ENCODE data around the gene NCBP2.

The NCBP2 gene

DNA sequence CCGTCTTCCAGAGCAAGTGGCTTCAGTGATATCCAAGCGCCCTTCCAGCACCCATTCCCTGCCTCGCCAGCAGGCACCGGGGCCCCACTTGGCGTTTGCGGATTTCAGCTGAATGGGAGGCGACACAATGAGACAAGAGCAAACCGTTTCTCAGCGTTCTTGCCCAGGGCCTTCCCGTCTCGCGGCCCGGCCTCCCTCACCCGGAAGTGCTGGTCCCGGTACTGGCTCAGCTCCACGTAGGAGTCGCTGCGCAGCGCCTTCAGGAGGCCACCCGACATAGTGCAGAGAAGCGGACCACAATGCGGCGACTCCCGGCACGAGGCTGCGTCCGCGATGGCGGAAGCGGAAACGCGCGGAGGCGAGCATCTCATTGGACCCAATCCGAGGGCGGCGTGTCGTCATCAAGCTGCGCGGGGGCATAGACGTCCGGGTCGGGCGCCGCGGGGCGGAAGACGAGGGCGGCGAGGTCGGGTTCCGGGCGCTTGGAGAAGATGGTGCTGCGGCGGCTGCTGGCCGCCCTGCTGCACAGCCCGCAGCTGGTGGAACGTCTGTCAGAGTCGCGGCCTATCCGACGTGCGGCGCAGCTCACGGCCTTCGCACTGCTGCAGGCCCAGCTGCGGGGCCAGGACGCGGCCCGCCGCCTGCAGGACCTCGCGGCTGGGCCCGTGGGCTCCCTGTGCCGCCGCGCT, at the start of gene NCBP2:
NCBP2 (minus strand) TSS at position 303 of the 689 bp plus-strand sequence; CDS start at position 278, 25 bp downstream.
- peak; percentile 99 for DNase-seq

DNA sequence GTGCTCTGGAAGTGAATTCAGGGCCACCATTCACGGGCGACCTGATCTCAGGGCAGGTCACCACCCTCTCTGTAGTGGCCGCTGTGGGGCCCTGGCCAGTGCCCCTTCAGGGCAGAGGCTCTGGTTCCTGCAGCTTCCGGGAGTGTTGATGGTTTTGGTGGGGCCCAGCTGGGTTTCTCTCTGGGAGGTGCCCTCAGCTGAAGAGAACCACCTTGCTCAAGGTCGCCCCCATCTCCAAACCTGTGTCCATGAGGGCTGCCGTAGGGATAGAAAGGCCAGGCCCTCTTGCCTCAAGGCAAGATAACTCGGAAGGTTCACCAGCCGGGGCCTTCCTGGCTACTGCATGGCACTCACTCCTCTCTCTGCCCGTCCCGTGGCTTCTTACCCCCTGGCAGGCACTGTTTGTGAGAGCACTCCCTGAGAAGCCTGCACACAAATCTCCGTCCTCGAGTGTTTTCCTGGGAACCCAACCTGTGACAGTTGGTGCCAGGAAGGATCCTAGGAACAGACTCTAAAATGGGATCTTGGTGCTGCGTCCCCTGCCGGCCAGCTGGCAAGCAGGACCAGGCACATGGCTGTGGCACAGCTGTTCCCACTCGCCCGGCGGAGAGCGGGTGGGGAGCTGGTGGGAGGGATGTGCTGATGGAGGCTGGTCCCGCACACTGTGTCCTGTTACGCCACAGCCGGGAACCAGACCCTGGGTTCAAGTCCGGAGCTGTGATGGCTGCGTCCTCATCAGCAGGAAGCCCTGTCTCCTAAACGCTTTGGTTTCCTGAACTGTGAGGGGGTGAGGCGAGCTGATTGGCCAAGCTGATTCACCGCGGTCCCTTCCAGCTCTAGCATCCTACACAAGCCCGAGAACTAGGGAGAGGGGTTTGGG, 49.5 kb upstream of the NCBP2 start:
- DNase-seq = no peak

DNA sequence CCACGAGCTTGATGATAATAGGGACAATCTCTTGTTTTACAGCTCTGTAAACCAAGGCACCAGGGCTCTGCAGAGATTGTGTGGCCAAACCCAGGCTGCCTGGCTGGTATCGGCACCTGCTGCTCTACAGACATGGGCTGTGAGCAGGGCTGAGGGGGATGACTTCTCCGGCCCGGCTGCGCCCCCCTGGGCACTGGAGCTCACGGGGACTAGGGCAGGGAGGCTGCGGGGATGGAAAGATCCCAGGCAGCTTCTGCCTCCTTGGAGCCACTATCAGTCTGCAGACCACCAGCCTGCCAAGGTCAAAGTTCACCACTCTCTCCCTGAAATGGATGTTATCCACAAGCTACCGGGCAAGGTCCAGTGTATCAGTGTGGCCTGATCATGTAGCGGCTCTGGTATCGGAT, 48.3 kb upstream of the NCBP2 start:
- DNase-seq = no peak

DNA sequence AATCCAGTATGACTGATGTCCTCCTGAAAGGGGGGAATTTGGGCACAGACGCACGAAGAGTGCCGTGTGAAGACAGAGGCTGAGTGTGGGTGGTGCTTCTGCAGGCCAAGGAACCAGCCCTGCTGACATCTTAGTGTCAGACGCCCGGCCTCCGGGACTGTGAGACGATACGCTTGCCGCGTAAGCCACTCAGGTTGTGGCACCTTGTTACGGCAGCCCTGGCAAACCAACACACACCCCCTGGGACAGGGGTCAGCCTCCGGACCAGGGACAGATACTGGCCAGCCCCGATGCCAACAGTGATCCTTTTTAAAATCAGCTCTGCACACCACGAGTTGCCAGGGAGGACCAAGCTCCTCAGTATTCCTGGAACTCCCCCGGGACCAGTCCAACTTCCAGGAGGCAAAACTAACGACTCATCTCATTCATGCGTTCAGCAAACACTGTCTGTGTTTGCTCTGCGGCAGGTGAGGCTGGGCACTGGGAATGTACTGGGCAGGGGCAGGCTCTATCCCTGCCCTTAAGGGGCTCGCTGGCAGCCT, 47.5 kb upstream of the NCBP2 start:
- no peak for DNase-seq

DNA sequence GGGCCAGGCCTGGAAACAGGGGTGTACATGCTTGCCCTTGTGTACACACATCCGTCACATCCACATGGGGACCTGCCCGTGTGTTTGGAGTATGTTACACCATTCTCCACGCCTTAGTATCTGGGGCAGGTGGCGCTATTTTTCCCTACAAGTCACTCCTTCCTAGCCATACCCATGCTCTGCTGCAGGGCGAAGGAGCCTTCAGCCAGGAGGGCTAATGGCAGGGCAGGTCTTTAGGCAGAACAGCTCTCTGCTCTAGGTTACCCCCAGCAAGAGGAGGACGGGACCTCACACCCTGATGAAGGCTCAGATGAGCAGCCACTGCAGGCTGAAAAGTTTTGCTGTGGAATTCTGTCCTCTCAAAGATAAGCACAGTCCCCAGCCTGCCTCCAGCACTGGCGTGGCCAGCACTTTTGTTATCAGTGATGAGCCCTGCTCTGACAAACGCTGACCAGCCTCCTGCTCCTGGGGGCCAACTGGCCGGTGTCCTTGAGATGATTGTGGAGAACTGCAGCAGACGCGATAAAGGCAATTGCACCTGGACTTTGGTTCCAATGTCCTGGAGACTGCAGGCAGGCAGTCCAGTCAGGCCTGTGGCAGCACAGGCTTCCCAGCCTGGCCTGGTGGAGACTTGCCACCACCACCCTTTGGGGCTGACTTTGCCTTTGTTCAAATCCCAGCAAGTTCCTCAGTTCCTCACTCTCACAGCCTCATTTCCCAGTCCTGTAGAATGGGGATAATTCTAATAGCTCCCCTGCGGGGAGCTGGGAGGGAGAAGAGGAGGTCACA, 46.1 kb upstream of the NCBP2 start:
- DNase-seq = no peak

DNA sequence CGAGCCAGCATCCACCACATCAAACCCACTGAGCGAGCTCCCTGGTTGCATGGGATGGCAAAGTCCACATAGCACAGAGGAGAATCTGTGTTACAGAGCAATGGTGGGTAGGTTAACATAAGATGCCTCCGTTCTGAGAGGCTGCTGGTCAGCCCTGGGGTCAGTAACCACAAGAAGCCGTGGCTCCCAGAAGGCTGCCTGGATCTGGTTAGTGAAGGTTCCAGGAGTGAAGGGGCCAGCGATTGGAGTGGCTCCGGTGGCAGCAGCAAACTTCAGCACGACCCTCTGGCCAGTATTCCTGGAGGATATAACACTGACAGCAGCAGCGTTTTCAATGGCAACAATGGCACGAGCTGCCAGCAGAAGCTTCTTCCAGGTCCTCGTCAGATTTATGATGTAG, 44.7 kb upstream of the NCBP2 start:
- DNase-seq = no peak

DNA sequence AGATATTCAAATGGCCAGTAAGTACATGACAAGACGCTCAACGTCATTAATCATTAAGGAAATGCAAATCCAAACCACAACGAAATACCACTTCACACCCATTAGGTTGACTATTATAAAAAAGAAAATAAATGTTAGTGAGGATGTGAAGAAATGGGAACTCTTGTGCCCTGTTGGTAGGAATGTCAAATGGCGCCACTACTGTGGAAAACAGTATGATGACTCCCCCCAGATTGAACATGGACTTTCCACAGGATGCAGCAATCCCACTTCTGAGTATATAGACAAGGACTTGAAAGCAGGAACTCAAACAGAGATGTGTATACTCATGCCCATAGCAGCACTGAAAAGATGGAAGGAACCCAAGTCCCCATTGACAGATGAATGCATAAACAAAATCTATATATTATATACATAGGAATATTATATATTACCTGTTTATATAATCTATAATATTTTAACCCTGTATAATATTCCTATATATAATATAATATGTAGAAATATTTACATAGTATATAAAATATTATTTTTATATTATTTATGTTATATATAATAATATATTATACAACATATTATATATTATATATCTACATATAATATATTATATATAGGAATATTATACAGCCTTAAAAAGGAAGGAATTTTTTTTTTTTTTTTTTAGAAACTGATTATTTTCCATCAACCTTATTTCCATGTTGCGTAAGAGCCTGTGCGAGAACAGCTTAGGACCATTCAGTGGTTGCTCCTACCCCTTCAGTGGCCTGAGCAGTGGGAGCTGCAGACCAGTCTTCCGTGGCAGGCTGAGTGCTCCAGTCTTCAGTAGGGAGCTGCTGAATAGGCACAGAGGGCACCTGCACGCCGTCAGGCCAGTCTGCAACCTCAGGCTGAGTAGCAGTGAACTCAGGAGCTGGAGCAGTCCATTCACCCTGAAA, 43.9 kb upstream of the NCBP2 start:
- no peak for DNase-seq

DNA sequence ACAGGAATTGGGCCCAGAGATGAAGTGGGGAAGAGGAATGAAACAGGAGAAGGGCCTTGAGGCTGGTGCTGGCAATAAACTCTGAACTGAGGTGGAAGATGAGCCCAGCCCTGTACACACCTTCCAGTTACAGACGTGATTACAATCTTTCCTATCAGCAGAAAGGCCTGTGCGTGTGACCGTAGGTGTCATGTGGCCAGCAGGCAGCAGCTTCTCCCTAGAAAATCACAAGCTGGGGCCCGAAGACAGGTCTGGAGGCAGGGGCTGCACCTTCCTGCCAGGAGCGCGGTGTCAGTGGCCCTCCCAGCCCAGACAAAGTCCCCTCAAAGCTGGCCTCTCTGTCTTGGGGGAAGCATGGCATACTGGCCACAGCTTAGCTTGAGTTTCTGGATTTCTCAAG, 43.0 kb upstream of the NCBP2 start:
- no peak for DNase-seq

DNA sequence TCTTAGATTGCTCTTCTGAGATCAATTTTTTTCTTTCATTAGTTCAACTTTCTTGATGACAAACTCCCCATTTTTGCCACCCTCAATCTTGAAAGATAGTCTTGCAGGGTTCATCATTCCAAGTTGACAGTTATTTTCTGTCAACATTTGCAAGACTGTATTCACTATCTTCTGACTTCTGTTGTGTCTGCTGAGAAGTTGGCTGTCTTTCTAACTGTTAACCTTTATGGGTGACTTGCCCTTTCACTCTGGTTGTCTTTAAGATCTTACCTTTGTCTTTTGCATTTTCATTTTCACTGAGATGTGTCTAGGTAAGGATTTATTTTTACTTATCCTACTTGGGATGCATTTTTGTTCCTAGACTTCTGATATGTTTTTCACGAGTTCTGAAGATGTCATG, 40.9 kb upstream of the NCBP2 start:
- no peak for DNase-seq

DNA sequence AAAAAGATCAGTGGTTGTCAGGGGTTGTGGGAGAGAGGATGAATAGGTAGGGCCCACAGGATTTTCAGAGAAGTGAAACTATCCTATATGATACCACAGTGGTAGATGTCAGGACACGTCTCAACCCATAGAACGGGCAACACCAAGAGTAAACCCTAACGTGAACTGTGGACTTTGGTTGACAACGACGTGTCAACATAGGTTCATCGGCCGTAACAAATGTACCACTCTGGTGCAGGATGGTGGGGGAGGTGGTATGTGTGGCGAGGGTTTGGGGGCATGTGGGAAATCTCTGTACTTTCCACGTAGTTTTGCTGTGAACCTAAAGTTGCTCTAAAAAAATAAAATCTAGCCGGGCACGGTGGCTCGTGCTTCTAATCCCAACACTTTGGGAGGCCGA, 39.3 kb upstream of the NCBP2 start:
- DNase-seq = no peak

DNA sequence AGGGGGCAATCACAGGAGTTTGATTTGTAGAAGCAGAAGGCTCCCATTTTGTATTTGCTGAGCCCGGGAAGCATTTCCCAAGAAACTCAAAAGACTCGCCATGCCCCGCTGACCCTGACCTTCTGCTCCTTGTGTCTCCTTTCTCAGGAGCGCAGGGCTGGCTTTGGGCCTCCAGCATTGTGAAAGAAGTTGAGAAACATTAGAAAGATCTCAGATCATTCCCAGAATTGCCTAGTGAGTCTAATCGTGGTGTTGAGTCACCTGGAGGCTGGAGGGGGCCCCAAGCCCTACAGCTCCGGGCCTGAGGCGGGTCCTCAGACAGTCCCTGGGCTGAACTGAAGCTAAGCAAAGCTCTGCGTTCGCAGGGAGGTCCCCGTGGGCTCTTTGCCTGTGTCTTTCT, 37.2 kb upstream of the NCBP2 start:
- no peak for DNase-seq

DNA sequence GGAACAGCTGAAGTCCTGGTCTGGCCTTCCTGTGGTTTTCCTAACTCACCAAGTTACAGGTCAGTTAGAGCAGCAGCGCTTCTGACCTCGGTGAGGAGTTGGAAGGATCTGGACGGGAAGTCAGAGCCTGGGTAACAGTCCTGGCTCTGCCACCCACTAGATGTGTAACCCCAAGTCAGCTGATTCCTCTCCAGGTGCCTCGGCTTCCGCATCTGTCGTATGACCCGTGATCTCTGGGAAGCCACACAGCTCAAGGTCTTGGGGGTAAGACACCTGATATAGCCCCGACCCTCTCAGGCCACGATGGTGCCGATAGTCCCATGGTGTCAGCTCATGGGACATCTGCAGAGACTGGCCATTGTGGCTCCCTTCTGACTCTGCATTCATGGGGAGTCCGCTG, 34.6 kb upstream of the NCBP2 start:
- DNase-seq = no peak

DNA sequence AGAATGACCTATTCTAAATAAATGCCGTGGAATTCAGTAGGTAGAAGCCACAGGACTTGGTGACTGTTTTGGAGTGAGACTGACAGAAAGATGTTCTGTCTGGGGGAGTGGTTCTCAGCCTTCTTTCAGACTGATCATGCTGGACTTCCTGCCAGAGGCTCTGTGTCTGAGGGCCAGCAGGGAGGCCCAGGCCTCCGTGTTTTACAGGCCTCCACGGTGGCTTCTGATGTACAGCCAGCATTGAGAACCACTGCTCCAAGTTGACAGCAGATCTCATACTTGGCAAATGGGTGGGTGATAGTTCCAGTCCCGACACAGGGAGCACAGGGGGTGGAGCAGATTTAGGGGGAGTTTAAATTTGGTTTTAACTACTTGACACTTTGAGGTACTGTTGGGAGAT, 33.0 kb upstream of the NCBP2 start:
- DNase-seq = no peak

DNA sequence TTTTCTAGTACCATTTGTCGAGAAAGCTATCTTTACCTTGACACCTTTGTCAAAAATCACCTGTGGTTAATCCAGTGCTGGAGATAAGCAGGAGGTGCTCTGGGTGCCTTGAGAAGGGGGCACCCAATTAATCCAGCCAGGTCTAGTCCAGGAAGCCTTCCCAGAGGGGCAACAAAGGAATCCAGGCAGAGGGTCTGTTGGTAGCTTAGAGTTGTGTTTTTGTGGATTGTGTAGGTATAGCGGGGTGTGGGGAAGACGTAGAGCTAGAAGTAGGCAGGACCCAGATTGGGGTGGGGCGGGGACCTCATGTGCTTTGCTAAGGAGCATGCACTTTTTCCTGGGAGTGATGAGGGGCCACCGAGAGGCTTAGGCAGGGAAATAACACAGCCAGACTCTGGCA, 32.3 kb upstream of the NCBP2 start:
- no peak for DNase-seq

DNA sequence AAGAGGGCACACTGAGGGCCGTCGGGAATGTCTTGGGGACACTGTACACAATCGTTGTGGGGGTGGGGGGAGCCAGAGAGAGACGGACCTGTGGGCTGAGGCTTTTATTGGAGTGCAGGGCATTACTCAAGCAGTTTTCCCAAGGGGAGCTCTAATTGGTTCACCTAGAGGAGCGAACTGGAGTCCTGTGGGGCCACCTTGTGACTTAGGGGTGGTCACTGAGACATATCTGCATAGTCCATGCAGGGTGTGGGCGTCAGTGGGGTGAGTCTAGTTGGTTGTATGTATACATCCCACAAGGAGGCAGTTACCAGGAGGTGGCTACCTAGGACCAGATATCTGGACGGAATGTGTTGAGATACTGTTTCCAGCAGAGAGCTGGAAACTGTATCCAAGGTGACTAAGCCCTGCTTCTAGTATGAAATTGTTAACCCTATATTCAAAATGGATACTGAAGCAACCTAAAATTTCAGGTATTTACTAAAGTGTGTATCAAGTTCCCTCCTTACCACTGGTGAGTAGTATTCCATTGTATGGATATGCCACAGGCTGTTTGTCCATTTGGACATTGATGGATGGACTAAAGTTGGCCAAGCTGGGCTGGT, 28.9 kb upstream of the NCBP2 start:
- DNase-seq = no peak

DNA sequence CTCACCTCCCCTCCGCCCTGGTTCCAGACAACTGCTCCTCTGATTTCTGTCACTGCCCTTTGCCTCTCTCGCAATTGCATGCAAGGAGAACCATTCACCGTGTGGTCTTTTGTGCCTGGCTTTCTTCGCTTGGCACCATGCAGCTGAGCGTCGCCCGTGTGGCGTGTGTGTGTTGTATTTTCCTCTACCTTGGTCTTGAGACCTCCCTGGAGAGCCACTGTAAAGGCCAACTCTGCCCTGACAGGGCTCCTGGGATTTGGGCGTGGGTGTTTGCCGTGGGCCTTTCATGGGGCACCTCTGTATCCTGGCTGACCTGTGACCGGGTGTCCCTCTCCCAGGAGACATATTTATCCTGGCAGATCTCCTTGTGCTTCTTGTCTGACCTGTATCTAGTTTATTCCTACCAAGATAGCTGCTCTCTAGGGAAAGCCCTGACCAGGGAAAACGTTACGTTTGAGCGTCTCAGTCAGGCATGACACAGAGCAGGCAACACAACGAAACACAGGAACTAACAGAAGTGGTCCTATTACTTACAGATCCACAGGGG, 28.3 kb upstream of the NCBP2 start:
- no peak for DNase-seq

DNA sequence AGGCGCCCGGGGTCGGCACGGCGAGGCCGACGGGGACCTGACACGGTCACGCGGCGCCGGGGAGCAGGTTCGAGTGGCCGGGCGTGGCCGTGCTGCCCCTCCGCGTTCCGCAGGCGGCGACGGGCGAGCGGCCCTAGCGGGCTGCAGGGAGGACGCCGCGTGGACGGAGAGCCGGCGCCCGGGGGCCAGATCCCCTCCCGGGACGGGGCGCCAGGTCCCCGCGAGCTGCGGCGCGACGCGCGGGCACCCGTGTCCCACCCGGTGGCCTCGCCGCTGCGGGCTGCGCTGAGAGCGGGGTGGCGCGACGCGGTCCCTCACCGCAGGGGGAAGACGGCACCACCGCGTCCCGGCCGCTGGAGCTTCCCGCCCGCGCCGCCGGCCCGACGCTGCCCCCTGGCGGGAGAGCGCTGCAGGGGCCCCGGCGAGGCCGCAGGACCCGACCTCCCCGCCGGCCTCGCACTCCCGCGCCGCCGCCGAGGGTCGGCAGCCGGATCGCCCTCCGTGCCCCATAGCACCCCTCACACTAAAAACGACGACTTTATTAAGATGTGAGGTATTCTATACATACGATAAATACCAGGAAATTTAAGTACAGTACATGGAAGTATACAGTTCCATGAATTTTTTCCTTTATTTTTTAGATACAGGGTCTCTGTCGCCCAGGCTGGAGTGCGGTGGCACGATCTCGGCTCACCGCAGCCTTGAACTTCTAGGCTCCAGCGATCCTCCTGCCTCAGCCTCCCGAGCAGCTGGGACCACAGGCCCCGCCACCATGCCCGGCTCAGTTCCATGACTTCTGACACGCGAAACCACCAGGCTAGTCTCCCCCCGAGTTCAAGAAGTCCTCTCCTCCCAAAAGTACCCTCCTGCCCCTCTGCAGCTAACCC, 27.6 kb upstream of the NCBP2 start:
- DNase-seq = peak; percentile 77

DNA sequence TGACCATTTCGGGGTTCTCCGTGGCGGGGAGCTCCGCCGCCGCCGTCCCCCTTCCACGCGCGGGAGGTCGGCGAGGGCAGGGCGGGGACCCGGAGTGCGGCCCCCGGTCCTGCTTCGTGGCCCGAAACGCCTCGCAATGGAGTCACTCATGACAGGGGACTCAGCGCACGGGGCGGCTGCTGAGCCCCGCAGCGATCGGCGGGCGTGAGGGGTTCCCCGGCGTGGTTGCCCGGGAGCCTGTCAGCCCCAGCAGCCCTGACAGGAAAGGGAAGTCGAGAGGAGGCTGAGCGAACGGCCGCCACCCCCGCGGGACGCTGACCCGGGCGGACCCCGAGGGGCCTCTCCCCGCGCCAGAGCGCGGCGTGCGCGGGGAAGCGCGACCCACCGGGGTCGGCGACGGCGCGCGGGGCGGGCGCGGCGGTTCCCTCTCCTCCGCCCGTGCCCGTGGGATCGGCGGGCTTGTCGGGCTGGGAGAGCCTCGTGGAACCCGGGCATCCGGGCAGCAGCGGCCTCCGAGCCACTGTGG, 26.9 kb upstream of the NCBP2 start:
- peak; percentile 54 for DNase-seq

DNA sequence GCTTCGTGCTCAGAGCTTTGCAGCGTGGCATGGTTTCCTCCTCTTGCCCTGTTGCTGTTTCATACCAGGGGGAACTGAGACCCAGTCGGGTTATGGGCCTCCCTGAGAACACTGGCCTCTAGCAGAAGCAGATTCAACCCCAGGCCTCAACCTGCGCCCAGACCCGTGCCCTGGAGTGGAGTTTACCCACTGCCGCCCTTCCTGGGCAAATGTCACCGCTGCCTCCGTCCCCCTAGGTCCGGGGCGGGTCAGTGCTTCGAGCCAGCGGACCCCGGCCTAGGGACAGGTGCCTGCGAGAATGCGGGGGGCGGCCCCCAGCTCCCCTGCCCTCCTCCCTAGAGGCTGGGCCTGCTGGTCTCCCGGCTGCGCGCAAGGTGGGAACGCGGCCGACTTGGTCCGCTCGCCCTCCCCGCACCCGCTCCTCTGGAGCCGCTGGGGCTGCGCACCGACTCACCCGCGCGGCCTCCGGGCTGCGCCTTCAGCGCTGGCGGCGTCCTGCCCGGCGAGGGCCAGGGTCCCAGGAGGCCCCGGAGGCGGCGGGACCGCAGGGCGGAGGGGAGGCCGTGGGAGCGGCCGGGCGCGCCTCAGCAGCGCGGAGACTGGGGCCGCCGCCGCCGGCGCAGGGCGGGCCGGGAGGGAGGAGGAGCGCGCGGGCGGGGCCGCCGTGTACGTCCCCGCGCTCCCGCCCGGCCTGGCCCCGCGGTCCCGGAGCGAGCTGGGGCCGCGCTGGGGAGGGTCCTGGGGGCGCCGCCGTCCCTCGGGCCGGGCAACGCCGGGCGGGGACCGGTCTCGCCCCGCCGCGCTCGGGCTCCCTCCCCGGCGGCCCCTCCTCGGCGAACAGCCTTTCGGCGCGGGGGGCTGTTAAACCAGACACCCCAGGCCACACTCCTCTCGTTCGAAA, 26.2 kb upstream of the NCBP2 start, which contains the start of gene PIGZ:
PIGZ (minus strand) TSS at position 601 of the 901 bp plus-strand sequence. CDS start 16,802 bp downstream, outside the sequence.
- DNase-seq = peak; percentile 48
